Keratinocyte (primary cell): ENCODE results near the gene CCDC192.

Source experiments
- CTCF ChIP-seq, 3 experiments: IDR thresholded peaks in 1 of 3; conservative IDR thresholded peaks in 1 of 3; optimal IDR thresholded peaks in 1 of 3; 2 replicates in 2 of 3; 3 replicates in 1 of 3; pipeline versions ENCODE3 to v1.5.1; 2011; ENCODE audit warnings: low read length in 3 of 3, mild to moderate bottlenecking in 3 of 3, moderate library complexity in 2 of 3, control low read depth in 1 of 3, inconsistent platforms in 1 of 3; ENCODE audit not compliant: insufficient read depth in 2 of 3; ENCODE audit errors: extremely low read depth in 1 of 3
- EZH2 ChIP-seq: IDR thresholded peaks from one replicate; pipeline ENCODE4 v1.6.1; 2012; ENCODE audit warnings: inconsistent platforms, mild to moderate bottlenecking, low read length, moderate library complexity

- TF ChIP-seq CTCF (optimal IDR thresholded peaks at IDR 0.05 in 1 of 3, IDR thresholded peaks at IDR 0.05 in 1 of 3, conservative IDR thresholded peaks at IDR 0.05 in 1 of 3; ENCODE audit: extremely low read depth in 1 of 3, insufficient read depth in 2 of 3, low read length in 3 of 3) = no peak
- TF ChIP-seq EZH2 = no peak
These were observed 66.2 kb downstream of the CCDC192 start for GRCh38 chr5:127769386-127769785.
